KG1 (cell line): ENCODE results near the gene COG4.
"Not testable (repeated sequence)": the region's sequence is repeated elsewhere in the genome, so short reads cannot be mapped to it uniquely, and the experiment has no call there.

Source experiments
- DNase-seq: peaks from one replicate; lab custom pipeline; 2025; lab: John Stamatoyannopoulos, UW

The COG4 gene

DNA sequence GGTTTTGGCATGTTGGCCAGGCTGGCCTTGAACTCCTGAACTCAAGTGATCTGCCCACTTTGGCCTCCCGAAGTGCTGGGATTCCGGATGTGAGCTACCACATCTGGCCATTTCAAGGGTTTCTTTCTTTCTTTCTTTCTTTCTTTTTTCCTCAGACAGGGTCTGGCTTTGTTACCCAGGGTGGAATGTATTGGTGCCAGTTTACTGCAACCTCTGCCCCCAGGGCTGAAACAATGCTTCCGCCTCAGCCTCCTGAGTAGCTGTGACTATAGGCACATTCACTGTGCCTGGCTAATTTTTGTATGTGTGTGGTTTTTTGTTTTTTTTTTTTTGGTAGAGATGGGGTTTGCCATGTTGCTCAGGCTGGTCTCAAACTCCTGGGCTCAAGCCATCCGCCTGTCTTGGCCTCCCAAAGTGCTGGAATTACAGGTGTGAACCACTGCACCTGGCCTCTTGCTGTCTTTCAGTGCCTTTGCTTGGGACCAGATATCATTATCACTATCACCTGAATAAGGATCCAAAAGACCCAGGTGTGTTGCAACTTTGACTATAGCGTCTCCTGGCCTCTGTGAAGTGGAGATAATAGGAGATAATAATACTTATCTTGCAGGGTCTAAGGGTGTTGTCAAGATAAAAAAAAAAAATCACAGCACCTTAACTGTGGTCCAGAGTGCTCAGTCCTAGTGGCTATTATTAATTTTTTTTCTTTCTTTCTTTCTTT is 65.7 kb downstream of the COG4 start:
- no peak for DNase-seq

- DNase-seq = no peak
These were observed 67.4 kb downstream of the COG4 start for GRCh38 chr16:70455910-70456309.

DNA sequence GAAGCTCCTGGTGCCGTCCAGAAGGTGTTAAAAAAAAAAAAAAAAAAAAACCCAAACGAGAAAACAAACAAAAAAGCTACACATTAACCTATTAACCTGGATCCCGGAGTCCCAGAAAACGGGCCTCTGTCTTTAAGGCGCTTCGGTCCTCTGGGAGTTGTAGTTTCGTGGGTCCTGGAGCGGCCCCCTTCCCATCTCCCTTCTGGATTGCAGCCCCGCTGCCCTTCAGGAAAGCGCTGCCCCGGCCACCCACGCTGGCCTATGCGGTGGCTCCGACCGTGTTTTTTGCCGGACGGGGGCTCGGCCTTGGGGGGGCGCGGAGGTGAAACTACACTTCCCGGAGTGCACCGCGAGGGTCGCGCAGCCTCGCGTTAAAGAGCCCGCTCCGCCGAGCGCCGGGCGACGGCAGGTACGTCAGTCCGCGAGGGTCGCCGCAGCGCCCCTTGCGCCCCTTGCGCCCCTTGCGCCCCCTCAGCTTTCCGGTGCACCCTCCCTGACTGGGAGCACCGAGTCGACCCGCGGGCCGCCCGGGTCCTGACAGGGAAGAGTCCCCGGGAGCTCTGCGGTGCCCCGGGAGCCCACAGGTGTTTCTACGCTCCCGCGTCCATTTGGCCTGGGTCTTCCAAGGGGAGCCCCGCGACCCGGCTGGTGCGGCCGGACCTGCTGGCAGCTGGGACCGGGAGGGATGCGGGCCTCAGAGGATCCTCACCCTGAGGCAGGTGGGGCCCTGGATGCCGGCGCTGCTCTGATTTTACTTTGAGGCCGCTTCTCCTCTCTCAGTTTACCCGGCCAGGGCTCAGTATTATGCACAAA is 68.9 kb downstream of the COG4 start, which contains the start of gene FCSK:
Gene FCSK, plus strand, starts transcription at position 374 of the 813 bp plus-strand sequence. CDS start 8,596 bp downstream, outside the sequence.
- DNase-seq = peak; percentile 80

- no peak for DNase-seq
These were observed 69.5 kb downstream of the COG4 start for GRCh38 chr16:70453892-70454221.

GRCh38 chr16:70453117-70453891 is 70.0 kb downstream of the COG4 start:
- no peak for DNase-seq

- not testable (repeated sequence) for DNase-seq
These were observed 72.4 kb downstream of the COG4 start for GRCh38 chr16:70451004-70451340.

- DNase-seq = not testable (repeated sequence)
These were observed 73.0 kb downstream of the COG4 start for GRCh38 chr16:70450142-70451003.

GRCh38 chr16:70448075-70448474 is 75.3 kb downstream of the COG4 start:
- no peak for DNase-seq

DNA sequence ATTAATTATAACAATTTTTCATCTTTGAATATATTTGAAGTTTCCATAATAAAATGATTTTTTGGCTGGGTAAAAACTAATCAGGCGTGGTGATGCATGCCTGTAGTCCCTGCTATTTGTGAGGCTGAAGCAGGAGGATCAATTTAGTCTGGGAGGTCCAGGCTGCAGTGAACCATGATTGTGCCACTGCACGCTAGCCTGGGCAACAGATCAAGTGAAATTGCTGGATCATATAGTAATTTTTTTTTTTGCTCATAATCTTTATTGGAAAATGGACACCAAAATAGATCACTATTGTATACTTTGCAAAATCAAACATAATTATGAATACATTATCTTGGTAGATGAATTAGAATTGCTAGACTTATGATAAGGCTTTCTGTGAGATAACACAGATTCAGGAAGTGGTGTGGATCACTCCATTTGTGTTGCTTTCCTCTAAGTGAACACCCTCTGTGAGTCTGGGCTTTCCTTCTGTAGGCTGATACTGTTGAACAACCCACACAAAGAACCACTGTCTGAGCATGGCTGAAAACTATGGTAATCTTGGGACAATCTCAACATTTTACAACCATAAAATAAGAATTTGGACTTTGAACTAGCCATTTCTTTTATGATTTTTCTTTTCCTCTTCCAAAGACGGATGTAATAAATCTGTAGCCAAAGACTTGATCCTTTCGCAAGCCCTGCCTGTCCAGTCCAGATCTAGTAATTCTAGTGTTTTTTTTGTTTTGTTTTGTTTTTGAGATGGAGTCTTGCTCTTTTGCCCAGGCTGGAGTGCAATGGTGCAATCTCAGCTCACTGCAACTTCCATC is 78.9 kb downstream of the COG4 start:
- DNase-seq = no peak

DNA sequence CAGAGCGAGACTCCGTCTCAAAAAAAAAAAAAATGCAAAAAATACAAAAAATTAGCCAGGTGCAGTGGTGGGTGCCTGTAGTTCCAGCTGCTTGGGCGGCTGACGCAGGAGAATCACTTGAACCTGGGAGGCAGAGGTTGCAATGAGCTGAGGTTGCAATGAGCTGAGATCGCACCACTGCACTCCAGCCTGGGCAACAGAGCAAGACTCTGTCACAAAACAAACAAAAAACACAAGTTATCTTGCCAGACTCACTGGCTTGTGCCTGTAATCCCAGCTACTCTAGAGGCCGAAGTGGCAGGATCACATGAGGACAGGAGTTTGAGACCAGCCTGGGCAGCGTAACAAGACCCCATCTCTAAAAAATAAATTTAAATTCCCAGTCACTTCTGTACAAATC is 81.0 kb downstream of the COG4 start:
- DNase-seq = no peak

GRCh38 chr16:70441406-70441990 is 81.9 kb downstream of the COG4 start:
- no peak for DNase-seq

DNA sequence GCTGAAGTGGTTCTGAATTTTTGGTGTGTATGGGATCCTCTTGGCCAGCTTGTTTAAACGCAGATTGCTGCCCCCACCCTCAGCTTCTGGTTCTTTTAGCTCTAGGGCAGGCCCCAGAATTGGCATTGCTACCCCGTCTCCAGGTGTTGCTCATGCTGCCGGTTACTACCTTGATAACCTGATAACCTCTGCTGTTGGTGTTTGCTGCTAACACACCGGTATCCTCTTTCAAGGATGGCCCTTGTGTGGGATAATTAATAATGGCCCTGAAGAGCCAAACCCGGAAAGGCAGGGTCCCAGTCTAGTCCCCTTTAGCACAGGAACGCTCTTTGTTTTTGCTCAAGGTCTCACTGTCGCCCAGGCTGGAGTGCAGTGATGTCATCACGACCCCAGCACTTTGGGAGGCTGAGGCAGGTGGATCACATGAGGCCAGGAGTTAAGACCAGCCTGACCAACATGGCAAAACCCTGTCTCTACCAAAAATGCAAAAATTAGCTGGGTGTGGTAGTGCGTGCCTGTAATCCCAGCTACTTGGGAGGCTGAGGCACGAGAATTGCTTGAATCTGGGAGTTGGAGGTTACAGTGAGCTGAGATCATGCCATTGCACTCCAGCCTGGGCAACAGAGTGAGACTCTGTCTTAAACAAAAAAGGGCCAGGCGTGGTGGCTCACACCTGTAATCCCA is 83.2 kb downstream of the COG4 start:
- no peak for DNase-seq

GRCh38 chr16:70438969-70439862 is 84.1 kb downstream of the COG4 start, which contains the start of gene ST3GAL2:
Gene ST3GAL2, minus strand, starts transcription at chr16:70439100. Its CDS starts 40,570 bp downstream, at chr16:70398530.
- peak; percentile 61 for DNase-seq

DNA sequence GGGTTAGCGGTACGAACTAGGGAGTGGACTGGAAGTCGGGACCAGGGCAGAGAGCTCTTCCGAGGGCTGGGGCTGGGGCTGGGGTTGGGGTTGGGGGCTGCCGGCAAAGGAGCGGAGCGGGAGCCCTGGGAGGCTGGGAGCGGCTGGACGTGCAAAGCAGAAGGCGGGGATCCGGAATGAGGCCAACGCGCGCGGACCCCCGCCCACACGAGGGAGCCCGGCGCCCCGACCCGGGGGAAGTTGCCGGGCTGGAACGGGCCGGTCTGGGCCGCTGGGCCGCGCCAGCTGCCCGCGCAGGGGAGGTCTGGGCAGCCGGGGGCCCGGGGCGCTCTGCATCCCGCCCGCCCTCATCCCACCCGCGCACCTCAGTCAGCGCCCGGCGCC is 84.8 kb downstream of the COG4 start:
- DNase-seq = no peak

DNA sequence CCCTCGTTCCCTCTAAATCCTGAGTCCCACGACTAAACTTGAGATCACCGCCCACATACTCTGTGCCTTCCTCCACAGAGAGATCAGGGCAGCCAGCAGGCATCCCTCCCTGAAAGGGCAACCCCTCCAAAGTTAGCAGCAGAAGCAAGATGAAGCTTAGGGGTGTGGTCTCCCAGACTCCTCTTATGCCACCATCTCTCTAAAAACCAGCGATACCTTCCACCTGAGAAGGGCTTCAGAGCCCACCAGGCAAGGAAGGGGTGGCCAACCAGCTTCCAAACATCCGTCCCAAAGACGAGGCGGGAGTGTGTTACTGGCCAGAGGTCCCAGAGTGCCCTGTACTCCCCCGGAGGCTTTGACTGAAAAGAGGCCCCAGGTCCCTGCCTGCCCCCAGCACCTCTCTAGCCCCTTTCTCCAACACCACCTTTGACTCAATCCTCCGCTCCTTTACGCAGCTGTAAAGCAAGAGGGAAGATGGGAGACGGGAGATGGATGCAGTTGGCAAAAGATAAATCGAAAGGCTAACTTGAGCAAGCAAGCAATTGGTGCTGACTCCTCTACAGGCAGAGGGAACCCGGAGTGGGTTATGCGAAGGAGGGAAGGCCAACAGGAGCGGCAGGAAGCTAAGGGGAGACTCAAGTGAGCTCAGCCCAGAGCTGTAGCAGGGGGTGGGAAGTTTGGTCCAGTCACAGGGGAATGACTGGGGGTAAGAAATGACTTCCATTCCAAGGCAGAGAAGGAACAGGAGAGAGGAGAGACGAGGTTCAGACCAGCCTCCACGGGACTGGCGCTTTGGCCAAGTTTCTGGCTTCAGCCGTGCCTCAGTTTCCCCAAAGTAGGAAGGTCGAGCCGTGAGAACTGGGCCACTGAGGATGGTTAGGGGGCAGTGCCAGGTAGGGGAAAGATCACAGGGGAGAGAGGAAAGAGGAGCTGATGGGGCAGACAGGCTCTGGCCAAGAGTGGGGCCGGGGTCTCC is 85.5 kb downstream of the COG4 start:
- DNase-seq = no peak

DNA sequence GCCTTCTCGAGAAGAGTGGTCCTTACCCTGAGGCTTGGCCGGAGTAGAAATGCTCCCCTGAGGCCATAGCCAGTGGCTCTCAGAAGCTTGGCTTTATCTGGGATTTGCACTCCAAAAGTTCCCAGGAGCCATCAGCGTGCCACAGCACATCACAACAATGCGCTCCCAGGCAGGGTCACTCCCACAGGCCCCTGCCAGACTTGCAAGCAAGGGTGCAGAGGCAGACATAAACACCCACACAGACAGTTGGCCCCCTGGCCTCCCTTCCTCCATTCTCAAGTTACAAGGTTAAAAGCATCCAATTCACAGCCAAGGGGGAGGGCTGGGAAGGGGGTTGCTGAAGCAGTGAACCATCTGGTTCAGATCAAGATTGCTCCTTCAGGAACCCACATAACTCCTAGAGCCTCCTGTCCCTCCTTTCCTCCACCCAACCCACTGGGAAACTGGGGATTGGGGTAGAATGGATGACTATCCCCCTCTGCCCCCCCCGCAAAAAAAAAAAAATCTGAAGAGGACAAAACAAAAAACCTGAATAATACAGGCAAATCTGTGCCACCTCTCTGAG is 86.3 kb downstream of the COG4 start:
- no peak for DNase-seq
